GM18508 (cell line): ENCODE results near the gene KIF12.

ENCODE experiments used
- ATAC-seq: cut with Tn5 transposase; IDR thresholded peaks from one replicate; pipeline ENCODE4 v1.9.1; 2021; ENCODE audit warnings: moderate number of reproducible peaks; ENCODE audit not compliant: insufficient read depth, unreplicated experiment

Gene KIF12

DNA sequence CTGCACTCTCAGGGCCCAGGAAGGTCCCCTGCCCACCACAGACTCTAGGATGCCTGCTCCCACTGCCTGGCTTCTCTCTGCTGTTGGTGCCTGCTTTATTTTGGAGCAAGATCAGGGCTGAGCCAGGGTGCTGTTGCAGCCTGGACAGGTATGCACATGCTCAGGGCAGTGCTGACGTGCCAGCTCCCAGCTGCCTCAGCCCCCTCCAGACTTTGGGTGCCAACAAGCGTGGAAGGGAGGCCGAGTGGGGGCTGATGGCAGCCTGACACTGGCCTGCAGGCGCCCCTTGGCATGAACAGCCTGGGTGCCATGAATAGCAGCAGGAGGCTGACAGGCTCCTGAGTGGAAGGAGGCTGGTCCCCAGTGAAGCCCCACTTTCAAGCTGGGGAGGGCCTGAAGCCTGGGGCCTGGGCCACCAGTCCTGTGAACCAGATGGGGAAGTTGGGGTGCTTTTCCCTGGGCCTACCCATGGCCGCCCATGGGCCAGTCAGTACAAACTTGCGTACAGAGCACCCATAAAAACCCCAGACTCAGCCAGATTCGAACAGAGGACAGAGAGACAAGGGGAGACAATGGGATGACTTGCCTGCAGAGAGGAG is 27.8 kb downstream of the KIF12 start:
- ATAC-seq, result no peak

DNA sequence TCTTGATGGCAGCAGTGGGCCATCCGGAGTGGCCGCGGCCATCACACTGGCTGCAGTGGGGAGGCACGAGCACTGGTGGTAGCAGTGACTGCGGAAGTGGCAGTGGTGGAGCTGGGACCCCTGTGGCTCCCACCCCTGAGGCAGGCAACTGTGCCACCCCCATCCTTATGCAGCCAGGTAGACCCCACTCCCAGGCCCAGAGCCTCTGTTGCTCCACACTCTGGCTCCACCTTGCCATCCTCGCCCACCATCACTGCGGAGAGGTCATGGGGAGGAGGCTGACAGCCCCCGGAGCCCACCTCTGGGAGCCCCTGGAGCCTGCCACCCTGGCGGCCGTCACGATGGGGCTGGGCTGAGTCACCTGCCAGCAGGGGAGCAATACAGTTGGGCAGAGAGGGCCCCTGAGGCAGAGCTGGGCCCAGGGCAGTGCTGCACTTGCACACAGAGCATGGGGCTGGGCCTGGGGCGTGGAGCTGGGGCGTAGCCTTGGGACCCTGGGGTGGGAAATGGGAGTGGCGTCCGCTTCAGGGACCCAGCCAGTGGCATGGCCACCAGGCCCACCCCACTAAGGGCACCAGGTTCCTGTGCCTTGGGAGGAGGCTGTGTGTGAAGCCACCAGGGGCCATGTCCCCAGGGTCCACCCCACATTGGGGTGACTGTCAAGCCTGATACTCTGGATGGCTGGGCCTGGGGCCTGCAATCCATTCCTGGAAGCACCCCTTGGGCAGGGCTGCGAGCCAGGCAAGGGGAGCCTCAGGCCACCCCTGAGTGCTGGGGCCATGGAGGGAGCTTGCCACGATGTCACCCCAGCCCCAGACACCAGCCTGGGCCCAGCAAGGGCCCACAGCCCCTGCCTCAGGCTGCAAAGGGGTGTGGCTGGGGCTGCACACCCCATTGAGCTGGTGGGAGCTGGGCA is 28.6 kb downstream of the KIF12 start:
- no peak for ATAC-seq

DNA sequence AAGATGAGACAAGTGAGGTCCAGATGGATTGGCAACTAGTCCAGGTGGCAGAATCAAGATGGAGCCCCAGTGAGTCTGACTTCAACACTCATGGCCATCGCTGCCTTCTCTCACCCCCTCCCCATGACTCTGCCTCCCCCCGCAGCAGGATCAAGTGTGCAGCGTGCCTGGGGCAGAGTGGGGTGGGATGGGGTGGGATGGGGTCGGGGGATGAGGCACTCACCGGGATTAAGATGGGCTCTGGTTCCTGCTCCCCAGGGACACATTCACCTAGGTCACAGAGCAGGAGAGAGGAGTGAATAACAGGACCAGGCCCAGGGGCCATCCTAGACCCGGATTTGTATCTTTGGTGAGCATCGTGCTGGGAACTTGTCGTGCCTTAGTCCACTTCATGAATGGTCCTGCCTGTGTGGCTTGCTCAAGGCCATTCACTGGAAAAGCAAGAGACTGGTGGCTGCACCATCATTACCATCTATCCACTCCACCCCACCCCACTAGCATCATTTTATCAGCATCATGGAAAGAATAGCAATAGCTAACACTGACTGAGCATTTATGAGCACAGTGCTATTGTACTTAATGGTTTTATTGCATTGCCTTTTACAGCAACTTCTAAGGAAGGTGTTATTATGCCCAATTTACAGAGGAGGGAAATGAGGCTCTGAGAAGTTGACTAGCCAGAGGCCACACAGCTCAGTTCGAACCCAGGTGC is 29.5 kb downstream of the KIF12 start:
- ATAC-seq, result no peak

DNA sequence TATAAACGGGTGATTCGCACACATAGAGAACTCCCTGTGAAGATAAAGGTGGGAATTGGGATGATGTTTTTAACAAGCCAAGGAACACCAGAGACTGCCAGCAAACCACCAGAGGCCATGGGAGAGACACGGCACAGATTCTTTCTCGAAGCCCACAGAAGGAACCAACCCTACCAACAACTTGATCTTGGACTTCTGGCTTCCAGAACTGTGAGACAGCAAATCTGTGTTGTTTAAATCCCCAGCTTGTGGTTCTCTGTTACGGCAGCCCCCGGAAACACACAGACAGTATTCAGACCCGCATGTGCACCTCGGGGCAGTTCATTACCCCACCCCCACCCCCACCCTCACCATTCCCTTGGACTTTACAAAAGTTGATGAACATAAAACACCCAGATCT is 33.8 kb downstream of the KIF12 start:
- no peak for ATAC-seq

DNA sequence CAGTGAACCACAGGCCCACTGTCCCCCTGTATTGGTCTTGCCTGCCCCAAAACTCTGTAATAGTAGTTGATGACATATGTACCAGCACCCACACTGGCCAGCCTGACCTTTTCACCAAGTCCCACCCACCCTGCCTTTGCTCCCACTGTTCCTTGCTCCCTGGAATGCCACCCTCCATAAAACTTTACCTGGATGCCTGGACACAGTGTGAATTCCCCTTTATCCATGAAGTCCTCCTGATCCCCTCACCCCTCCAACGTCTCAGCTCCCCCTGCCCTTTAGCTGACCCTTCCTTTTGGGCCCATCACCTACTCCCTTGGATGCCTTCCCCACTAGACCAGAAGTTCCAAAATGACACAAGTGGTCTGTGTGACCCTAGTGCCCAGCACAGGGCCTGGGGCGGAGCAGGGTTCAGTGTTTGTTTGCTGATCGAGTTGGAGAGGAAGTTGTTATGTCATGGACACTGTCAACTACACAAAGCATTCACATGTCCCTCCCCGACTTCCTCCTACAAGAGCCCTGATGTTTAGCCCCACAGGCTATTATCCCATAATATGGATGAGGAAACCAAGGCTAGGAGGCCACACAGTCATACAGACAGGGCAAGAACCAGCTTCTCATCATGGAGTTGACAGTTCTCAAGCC is 37.1 kb downstream of the KIF12 start:
- ATAC-seq, result no peak

DNA sequence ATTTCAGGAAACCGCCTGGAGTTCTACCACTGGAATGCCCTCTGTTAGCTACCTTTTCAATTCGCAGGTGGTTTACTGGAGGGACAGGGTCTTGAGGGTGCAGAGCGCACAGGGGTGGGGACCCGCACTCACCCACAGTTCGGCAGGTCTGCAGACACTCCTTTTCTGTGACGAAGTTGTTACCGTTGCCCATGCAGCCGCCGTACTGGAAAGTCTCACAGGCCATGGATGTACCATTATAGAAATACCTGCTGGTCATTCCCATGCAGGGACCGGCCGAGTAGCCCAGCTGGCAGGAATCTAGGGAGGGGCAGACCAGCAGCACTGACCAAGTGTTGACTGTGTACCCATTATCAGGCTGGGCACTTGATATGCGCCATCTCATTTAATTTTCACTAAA is 37.8 kb downstream of the KIF12 start:
- no peak for ATAC-seq

DNA sequence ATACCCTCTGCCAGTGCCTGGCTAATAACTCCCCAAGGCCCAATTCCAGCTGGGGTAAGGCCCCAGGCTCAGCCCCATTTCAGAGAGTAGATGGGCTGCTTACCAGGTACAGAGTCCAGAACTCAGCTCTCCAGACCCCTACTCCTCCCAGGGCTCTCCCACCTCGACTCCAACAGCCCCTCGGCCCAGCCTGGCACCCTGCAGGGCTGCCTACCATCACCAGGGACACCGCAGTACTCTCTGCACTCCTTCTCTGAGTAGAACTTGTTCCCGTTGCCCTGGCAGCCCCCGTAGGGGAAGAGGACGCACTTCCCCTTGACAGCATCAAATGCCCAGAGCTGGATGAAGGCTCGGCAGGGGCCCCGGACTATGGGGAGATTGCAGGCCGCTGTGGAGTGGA is 38.4 kb downstream of the KIF12 start:
- ATAC-seq, result no peak

DNA sequence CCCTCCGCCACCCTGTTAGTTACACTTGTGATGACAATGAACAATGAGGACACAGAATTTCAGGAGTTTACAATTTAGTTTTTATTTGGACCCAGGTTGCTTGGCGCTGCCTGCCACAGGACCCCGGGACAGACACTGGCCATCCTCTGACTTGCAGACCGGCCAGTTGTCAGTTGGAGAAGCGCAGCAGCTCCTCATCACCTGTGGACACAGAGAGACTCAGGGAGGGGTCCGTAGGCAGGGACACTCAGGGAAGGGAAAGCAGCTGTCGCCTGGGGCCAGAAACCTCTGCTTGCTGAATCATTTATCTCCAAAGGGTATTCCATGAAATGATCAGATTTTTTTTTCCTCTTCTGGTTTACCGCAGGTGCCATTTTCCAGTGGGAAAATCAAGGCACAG is 39.0 kb downstream of the KIF12 start:
- ATAC-seq, result no peak

DNA sequence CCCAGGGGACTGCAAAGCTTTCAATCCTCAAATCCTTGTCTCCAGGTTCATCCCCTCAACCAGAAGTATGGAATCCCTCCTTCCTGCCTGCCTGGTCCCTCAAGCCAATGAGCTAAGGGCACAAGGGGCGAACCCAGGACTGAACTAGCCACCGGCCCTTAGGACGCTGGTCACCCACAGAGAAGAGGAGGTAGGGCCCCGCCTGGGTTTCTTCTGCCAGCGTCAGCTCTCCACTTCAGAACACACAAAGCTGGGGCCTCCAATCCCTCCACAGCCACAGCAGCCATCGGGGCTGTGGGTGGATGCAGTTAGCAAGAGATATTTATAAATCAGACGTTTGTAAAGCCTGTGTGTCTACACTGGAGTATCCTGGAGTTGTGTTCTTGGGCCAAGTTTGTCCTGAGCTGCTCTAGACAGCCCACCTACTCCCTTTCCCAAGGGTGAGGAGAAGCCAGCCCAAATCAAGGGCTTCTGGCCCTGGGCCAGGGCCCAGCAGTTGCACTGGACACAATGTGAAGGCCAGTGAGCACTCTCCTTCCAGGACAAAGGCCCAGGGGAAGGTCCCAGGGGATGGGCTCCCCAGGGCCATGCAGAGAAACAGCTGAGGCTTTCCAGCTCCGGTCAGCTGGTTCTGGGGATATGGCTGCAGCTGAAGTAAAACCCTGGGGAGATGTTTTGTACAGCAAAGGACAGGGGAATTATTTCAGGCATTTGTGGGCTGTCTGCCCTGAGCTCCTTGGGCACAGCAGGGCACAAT is 39.9 kb downstream of the KIF12 start:
- no peak for ATAC-seq

DNA sequence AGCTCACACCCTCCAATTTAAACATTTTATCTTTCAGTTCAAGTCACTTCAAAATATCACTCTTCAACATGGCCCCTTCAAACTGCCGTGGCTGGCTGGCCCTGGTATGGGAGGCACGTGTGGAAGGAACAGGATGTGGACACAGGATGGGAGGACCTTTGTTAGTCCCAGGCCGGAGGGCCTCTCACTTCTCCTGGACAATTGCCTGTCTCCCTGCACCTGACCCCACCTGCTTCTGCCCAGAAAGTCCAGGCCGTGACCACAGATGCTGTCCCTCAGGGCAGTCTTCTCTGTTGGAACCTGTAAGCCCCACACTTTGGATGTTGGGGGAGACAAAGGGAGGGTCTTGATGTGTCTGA is 40.4 kb downstream of the KIF12 start:
- ATAC-seq, result no peak

DNA sequence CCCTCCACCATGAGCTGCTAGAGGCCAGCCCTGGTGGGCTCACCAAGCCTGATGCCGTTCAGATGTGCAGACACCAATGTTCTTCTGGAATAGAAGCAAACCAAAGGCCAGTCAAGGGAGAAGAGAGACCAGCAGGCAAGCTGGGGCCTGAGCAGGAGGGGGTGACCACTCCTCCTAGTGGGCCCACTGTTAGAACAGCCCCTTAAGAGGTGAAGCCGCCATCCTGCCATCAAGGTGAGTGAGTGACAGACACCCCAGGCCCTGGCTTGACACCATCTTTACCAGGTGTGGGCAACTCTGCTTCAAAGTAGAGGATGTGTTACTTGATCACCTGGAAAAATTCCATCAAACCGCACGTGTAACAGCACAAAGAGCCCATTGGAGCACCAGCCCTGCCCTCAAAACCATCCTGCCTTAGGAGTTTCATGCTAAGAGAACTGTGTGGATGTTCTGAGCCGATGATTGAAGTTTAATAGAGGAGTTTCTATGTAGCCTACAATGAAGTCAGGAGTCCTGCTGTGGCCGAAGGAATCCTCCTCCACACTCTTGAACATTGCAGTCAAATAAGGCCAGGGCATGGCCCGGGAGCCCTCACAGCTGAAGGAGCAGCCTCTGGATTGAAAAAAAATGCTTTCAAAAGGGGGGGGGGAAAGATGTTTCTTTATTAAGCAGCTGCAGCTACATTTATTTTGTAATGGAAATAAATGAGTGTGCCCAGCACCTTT is 41.8 kb downstream of the KIF12 start:
- ATAC-seq, result no peak

DNA sequence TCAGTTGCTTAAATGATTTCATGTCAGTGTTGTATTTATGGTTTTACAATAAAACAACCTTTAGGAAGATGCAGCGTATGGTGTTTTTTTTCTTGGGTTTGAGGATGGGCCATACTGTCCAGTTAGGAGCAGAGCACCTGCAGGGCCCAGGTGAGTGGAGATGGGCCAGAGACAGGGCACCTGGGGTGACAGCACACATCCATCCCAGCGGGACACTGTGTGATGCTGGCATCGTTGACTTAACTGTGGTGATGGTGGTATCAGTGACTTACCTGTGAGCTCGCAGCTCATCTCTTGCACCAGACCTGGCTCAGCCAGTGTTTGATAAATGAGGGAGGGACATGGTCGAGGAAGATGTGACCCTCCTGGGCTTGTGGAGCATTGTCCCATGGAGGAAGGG is 42.6 kb downstream of the KIF12 start:
- no peak for ATAC-seq

DNA sequence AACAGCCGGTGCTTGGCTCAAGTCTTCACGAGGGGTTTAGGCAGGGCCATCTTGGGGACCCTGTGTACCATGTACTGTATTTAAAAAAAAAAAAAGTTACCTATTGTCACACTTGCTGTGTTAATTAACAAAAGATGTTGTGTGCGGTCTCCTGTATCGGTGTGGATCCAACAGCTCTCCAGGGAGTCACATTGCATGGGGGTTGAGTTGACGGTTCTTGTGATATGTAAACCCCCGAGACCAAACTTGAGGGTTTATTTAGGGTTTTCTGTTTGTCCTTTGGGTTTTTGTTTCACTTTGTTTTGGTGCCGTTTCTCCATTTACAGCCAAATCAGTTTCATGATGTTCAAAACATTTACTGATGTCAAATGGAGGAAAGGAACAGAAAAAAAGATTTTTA is 43.2 kb downstream of the KIF12 start:
- ATAC-seq, result no peak

DNA sequence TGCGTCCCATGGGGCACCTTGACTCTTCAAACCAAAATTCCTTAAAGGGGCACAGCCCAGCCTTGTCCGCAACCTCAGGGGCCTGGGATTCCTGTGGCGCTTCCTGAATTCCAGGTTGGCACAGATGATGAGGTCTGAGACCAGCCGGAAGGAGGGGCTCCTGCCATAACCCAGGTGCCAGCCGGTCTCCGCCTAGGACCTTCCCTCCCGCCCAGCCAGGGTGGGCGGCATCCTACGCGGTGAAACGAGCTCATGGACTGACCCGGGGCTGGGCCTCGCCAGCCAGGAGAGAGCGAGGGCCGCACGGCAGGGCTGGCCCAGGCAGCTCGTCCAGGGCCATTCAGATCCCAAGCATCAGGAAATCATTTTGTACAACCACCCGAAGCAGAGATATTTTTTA is 44.0 kb downstream of the KIF12 start:
- no peak for ATAC-seq

DNA sequence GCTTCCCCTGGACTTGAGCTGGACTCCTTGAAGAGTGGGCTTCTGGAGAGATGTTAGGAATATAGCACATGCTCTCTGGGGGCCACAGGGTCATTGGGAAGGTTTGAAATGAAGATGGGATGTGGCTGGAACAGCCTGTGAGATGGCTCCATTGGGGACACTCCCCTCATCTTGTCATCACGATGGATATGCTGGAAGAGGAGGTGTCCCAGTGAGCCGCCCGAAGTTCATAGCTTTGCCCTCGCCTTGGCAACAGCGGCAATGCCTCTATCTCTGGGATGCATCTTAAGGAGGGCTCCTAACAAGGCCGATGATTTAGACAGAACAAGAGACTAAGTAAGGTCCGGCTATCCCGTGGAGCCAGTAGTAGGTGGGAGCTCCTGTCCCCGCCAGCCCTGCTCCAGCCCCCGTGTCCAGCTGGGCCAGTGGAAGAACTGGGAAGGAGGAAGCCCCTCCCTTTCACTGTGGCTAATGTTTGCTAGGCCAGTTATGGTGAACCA is 44.9 kb downstream of the KIF12 start:
- no peak for ATAC-seq

DNA sequence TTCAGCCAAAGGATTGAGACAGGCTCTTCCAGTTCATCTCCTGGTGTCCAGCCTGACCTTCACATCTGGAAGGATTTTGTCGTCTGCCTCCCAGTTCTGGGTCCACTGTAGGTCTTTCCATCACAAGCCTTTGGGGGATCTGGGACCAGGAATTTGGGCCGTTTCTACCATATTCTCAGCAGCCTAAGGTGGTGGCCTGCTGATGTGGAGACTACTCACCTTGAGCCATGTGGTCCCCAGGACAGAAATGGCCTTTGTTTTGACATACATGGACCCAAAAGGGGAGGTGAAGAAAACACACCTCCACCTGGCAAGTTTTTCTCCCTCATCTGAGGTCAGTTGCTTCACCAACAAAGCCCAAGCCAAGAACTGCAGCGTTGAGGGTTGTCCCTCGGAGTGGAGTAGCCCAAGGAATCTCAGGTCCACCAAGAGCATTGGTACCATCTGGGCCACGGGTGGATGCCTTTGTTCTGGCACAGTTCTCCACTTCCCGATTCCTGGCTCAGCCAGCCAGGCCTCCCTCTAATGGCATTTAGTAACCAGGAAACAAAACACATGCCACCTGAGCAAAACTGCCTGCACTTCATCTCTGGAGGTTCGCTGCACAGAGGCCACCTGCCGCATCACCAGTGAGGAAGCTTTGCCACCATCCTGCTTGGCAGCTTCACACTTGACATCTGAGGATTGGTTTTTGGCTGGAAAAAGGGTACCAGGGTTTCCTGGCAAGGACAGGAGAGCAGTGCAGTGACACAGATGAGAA is 45.7 kb downstream of the KIF12 start:
- ATAC-seq, result no peak

DNA sequence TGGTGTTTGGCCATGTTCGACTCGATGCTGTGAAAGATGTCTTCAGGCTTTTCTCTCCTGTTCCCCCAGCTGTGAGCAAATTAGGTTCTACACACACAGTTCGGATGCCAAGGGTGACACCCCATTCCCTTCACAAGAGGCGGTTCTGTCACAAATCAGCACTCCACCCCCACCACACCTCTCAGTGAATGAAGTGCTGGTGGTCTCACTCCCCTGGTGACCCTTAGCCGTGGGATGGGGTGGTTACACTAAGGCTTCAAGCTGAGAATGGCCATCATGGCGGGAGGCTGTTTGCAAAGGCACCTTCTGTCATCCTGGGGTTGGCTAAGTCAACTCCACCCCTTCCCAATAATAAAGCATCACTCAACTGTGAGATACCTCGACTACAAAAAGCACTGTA is 47.4 kb downstream of the KIF12 start:
- no peak for ATAC-seq

DNA sequence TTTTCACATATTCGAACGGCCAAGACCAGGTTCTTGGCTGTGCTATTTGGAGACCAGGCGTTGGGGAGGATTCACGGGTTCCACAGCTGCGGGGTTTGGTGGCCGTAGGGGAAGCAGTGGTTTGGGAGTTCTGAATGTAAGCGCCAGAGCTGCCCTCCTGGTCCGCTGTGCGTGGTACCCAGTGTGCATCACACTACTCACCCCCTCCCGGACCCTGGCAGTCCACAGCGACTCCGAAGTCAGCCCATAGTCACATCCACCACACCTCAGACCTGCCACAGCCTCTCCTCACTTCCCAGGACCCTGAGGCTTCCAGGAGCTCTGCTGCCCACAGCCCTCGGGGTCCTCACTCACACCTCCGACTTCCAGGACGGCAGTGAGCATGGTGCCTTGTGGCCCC is 47.8 kb downstream of the KIF12 start:
- no peak for ATAC-seq

DNA sequence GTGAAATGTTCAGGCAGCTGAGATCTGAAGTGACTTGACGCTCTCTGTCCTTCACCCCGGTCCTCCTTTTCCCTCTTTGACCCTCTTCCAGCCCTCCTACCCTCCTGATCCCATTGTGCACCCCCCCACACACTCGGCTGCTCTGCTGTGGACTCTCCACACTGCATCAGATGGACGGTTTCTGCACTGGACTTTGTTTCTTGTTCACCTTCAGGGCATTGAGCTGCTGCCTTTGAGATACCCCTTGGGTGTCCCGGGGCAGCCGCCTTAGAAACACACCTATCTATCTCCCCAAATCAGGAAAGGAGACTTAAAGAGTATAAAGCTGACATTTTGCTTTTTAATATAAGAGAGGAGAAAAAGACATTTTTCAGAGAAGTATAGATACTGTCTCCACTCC is 48.4 kb downstream of the KIF12 start:
- ATAC-seq, result no peak
